ENCODE results near the gene BTBD2. TPM values are rescaled to one million over a fixed set of nuclear protein-coding genes. Genes with fewer than 3 reads are reported as not detected.
"Not testable (repeated sequence)": the region's sequence is repeated elsewhere in the genome, so short reads cannot be mapped to it uniquely, and the experiment has no call there.

BTBD2 gene
- total and polyA plus RNA-seq, 2 of the 13 experiments (the other 11 are each of a cell fraction or from before 2014, with no cell fraction given): 28.1 to 45.3 TPM

DNA sequence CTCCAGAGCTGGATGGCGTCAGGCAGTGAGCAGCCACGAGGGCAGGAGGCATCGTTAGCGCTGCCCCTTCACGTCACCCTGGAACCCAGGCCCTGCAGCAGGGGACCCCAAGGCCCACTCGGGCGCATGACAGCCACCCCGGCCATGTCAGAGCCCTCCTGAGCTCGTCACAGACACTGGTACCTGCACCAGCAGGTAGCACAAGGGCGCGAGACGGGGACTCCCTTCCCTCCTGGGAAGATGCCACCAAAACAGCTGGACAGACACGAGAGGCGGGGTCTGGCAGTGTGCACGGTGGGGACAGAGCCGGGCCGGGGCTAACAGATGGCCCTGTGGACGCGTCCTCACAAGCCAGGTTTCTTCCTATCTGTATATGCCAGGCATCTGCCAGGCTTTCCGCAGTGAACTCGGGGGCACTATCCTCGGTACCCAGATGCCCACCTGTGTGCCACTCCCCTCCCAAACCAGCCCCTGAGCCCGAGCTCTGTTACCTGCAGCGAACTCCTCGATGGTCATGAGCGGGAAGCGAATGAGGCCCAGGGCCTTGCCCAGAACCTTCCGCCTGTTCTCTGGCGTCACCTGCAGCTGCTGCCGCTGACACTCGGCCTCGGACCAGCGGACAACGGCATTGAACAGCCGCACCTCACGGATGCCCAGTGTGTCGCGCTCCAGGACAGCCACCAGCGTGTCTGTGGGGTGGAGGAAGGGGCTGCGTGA lies 25.8 kb downstream of the BTBD2 start:
- H2AFZ ChIP-seq (ENCODE audit: low read length): no peak overlapping the region
- FAIRE-seq (no peak), ATAC-seq (no peak), DNase-seq (ENCODE audit: low spot score) (no peak)
- H3K36me3 ChIP-seq (replicated peaks in 1 of 2; ENCODE audit: control insufficient read depth in 1 of 2, insufficient read depth in 2 of 2, low read length in 2 of 2): peaks cover 17 to 29% of the 10 kb centered on the region in 2 experiments
- H3K4me2 ChIP-seq (ENCODE audit: low read depth, low read length): no peak overlapping the region
- H3K79me2 ChIP-seq (ENCODE audit: insufficient read depth, low read length): no peaks in the 10 kb centered on the region
- H3K9ac ChIP-seq (ENCODE audit: insufficient read depth, low read depth, low read length): no peak overlapping the region
- no peak overlapping the region for H3K4me3 ChIP-seq (replicated peaks in 1 of 3; ENCODE audit: insufficient read depth in 1 of 3, low read depth in 2 of 3, low read length in 3 of 3)
- no peaks in the 10 kb centered on the region for H3K27me3 ChIP-seq (ENCODE audit: control insufficient read depth in 1 of 2, insufficient read depth in 2 of 2, low read length in 2 of 2)
- ChIA-PET CTCF (ENCODE audit: low intra/inter-chr PET ratio, low total read pairs) (no interaction called here), POLR2A (no interaction called here)
- H3K27ac ChIP-seq (ENCODE audit: extremely low read length, insufficient read depth, low read length): no peak overlapping the region
- in situ Hi-C loops (cut with HindIII; ENCODE audit: extremely low pct_ligation_motif_present, low pct_unique_long_range_greater_than_20kb): no loop called here
- BruUV-seq (replicated peaks): no TSS peak
- H4K20me1 ChIP-seq (ENCODE audit: insufficient read depth, low read length): no peaks in the 10 kb centered on the region
- intact Hi-C loops (cut with micrococcal nuclease; ENCODE audit: unreplicated experiment): no loop called here
- no peaks in the 10 kb centered on the region for H3K9me3 ChIP-seq (ENCODE audit: low read length)
- H3K4me1 ChIP-seq (ENCODE audit: insufficient read depth, low read length): no peaks in the 10 kb centered on the region
- TF ChIP-seq, protein P1, sequence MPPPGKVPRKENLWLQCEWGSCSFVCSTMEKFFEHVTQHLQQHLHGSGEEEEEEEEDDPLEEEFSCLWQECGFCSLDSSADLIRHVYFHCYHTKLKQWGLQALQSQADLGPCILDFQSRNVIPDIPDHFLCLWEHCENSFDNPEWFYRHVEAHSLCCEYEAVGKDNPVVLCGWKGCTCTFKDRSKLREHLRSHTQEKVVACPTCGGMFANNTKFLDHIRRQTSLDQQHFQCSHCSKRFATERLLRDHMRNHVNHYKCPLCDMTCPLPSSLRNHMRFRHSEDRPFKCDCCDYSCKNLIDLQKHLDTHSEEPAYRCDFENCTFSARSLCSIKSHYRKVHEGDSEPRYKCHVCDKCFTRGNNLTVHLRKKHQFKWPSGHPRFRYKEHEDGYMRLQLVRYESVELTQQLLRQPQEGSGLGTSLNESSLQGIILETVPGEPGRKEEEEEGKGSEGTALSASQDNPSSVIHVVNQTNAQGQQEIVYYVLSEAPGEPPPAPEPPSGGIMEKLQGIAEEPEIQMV (CRISPR knock-in tag; IDR thresholded peaks at IDR 0.05; ENCODE audit: low read depth): no peak
- TF ChIP-seq AGO1 (IDR thresholded peaks at IDR 0.05; ENCODE audit: low read depth, low read length, poor library complexity, severe bottlenecking): peak; percentile 58
- TF ChIP-seq AGO2 (optimal IDR thresholded peaks at IDR 0.05; ENCODE audit: low read depth, low read length): peak; percentile 94
- TF ChIP-seq POLR2AphosphoS5 (IDR thresholded peaks at IDR 0.05; ENCODE audit: low read depth, low read length): 0 out of 2 replicates have a peak, but pooled peaks have one; percentile 14
- TF ChIP-seq HNRNPL (IDR thresholded peaks at IDR 0.05; ENCODE audit: low read depth, low read length): 0 out of 2 replicates have a peak, but pooled peaks have one; percentile 41
- 97% methylated on average over 18 of the region's 40 CpGs for WGBS (ENCODE audit: low lambda C conversion rate)

DNA sequence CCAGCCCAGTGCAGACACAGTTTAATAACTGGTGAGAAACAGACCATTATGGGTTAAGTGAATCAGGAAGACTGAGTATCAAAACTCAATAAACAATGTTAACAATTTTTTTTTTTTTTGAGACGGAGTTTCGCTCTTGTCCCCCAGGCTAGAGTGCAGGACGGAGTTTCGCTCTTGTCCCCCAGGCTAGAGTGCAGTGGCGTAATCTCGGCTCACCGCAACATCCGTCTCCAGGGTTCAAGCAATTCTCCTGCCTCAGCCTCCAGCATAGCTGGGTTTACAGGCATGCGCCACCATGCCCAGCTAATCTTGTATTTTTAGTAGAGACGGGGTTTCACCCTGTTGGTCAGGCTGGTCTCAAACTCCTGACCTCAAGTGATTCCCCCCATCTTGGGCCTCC lies 27.1 kb downstream of the BTBD2 start:
- H3K9me3 ChIP-seq (ENCODE audit: low read length); CTCF ChIA-PET (ENCODE audit: low intra/inter-chr PET ratio, low total read pairs); H4K20me1 ChIP-seq (ENCODE audit: insufficient read depth, low read length); intact Hi-C loops (cut with micrococcal nuclease; ENCODE audit: unreplicated experiment); DNase-seq (ENCODE audit: low spot score); BruUV-seq (replicated peaks); ATAC-seq; in situ Hi-C loops (cut with HindIII; ENCODE audit: extremely low pct_ligation_motif_present, low pct_unique_long_range_greater_than_20kb); FAIRE-seq; H3K79me2 ChIP-seq (ENCODE audit: insufficient read depth, low read length); H3K4me1 ChIP-seq (ENCODE audit: insufficient read depth, low read length); H2AFZ ChIP-seq (ENCODE audit: low read length); H3K4me3 ChIP-seq (replicated peaks in 1 of 3; ENCODE audit: insufficient read depth in 1 of 3, low read depth in 2 of 3, low read length in 3 of 3); H3K27me3 ChIP-seq (ENCODE audit: control insufficient read depth in 1 of 2, insufficient read depth in 2 of 2, low read length in 2 of 2); H3K27ac ChIP-seq (ENCODE audit: extremely low read length, insufficient read depth, low read length); H3K9ac ChIP-seq (ENCODE audit: insufficient read depth, low read depth, low read length); H3K4me2 ChIP-seq (ENCODE audit: low read depth, low read length): not testable (repeated sequence)
- peaks cover 17 to 29% of the 10 kb centered on the region in 2 experiments for H3K36me3 ChIP-seq (replicated peaks in 1 of 2; ENCODE audit: control insufficient read depth in 1 of 2, insufficient read depth in 2 of 2, low read length in 2 of 2)
- WGBS (ENCODE audit: low lambda C conversion rate): 99% methylated on average over 10 of the region's 10 CpGs
- POLR2A ChIA-PET: interaction anchor here (0.5 kb wide), 1 partner anchor 271 kb away, joined by 3 read pairs; no protein-coding TSS in a partner anchor

Data from HepG2 (cell line).